GM19035 (cell line): ENCODE data around the gene COL4A2.

Experiments used
- ATAC-seq: cut with Tn5 transposase; IDR thresholded peaks from one replicate; pipeline ENCODE4 v1.9.1; 2021; ENCODE audit not compliant: unreplicated experiment

COL4A2 gene

GRCh38 chr13:110546378-110546777 is 239.3 kb downstream of the COL4A2 start:
- ATAC-seq = no peak

GRCh38 chr13:110546926-110547325 is 239.8 kb downstream of the COL4A2 start:
- ATAC-seq = no peak

- no peak for ATAC-seq
These were observed 242.1 kb downstream of the COL4A2 start for GRCh38 chr13:110548891-110549794.

- no peak for ATAC-seq
These were observed 242.7 kb downstream of the COL4A2 start for GRCh38 chr13:110549795-110550160.

GRCh38 chr13:110551284-110551683 is 244.2 kb downstream of the COL4A2 start:
- no peak for ATAC-seq

- ATAC-seq = no peak
These were observed 245.7 kb downstream of the COL4A2 start for GRCh38 chr13:110552767-110553166.

- no peak for ATAC-seq
These were observed 246.3 kb downstream of the COL4A2 start for GRCh38 chr13:110553417-110553816.

GRCh38 chr13:110554227-110554836 is 247.2 kb downstream of the COL4A2 start:
- ATAC-seq = no peak

GRCh38 chr13:110554946-110555345 is 247.9 kb downstream of the COL4A2 start:
- ATAC-seq = no peak

GRCh38 chr13:110555601-110556223 is 248.6 kb downstream of the COL4A2 start:
- no peak for ATAC-seq

- ATAC-seq = no peak
These were observed 249.1 kb downstream of the COL4A2 start for GRCh38 chr13:110556224-110556606.

GRCh38 chr13:110557082-110557481 is 250.0 kb downstream of the COL4A2 start:
- no peak for ATAC-seq

GRCh38 chr13:110557610-110558305 is 250.7 kb downstream of the COL4A2 start:
- no peak for ATAC-seq

GRCh38 chr13:110559429-110559943 is 252.4 kb downstream of the COL4A2 start:
- no peak for ATAC-seq

- ATAC-seq = no peak
These were observed 252.9 kb downstream of the COL4A2 start for GRCh38 chr13:110559986-110560385.

GRCh38 chr13:110560601-110561343 is 253.7 kb downstream of the COL4A2 start:
- peak; percentile 15 for ATAC-seq

GRCh38 chr13:110561344-110562035 is 254.4 kb downstream of the COL4A2 start, which contains the start of gene RAB20:
TSS of gene RAB20 (minus strand) at chr13:110561722. CDS start at chr13:110561519, 203 bp downstream.
- ATAC-seq = peak; percentile 65

GRCh38 chr13:110562036-110562597 is 255.0 kb downstream of the COL4A2 start:
- ATAC-seq = no peak
